ENCODE data around the gene TTC9C. TPM values are rescaled to one million over a fixed set of nuclear protein-coding genes. Genes with fewer than 3 reads are reported as not detected.
A peak's percentile ranks its signal among the peaks of the same experiment; 100 is the strongest.

TTC9C gene
- total RNA-seq, 1 experiment from 2014 or later: 37.4 TPM

GRCh38 chr11:62680825-62681240, 47.5 kb upstream of the TTC9C start:
- intact Hi-C loops (cut with micrococcal nuclease): loop anchor here (1.0 kb wide), 1 partner anchor 13 kb away; no protein-coding TSS in a partner anchor

GRCh38 chr11:62682518-62682917, 45.8 kb upstream of the TTC9C start:
- Histone ChIP-seq H3K27ac (ENCODE audit: low read length) (no peak overlapping the region), H3K4me3 (ENCODE audit: low read length) (no peak overlapping the region), H3K4me1 (ENCODE audit: insufficient read depth, low read length) (peaks cover 13% of the 10 kb centered on the region), H3F3A (ENCODE audit: low read length, unreplicated experiment) (peaks cover 5% of the 10 kb centered on the region), H3K9ac (ENCODE audit: low read length) (no peak overlapping the region), H4K20me1 (ENCODE audit: low read length) (no peaks in the 10 kb centered on the region), H3K4me2 (ENCODE audit: low read length) (no peak overlapping the region), H3K36me3 (ENCODE audit: low read depth, low read length) (no peaks in the 10 kb centered on the region; the same call in 1 of the 2 replicates), H3K9me2 (replicated peaks; ENCODE audit: low read length) (no peaks in the 10 kb centered on the region), H3K27me3 (ENCODE audit: low read length) (no peaks in the 10 kb centered on the region), H3K79me2 (ENCODE audit: low read length) (peaks cover 14% of the 10 kb centered on the region), H2AFZ (ENCODE audit: low read length) (no peak overlapping the region), H3K9me3 (ENCODE audit: low read length) (no peaks in the 10 kb centered on the region)
- ATAC-seq (no peak), DNase-seq (no peak)
- ChIA-PET POLR2A (ENCODE audit: unreplicated experiment) (interaction anchor here (0.6 kb wide), 1 partner anchor 580 kb away, joined by 17 read pairs; no protein-coding TSS in a partner anchor), CTCF (interaction anchor here (2.5 kb wide), 1 partner anchor 12 kb away, joined by 12 read pairs; no protein-coding TSS in a partner anchor)
- no TSS peak for BruUV-seq (replicated peaks)
- TF ChIP-seq CTCF (conservative IDR thresholded peaks at IDR 0.05; ENCODE audit: low read depth, low read length) (no peak), EZH2 (IDR thresholded peaks at IDR 0.05; ENCODE audit: low read length, unreplicated experiment) (no peak), EZH2phosphoT487 (IDR thresholded peaks at IDR 0.05; ENCODE audit: borderline replicate concordance, low read length) (no peak)
- intact Hi-C loops (cut with micrococcal nuclease): no loop called here

More at GRCh38 chr11:62680825-62681240, 47.5 kb upstream of the TTC9C start:
- Histone ChIP-seq H3K4me1 (ENCODE audit: insufficient read depth, low read length) (peaks cover 23% of the 10 kb centered on the region), H2AFZ (ENCODE audit: low read length) (peak overlapping the region; percentile 83), H4K20me1 (ENCODE audit: low read length) (no peaks in the 10 kb centered on the region), H3K27me3 (ENCODE audit: low read length) (no peaks in the 10 kb centered on the region), H3K36me3 (ENCODE audit: low read depth, low read length) (no peaks in the 10 kb centered on the region; the same call in 1 of the 2 replicates), H3K9me2 (replicated peaks; ENCODE audit: low read length) (no peaks in the 10 kb centered on the region), H3F3A (ENCODE audit: low read length, unreplicated experiment) (peaks cover 8% of the 10 kb centered on the region), H3K27ac (ENCODE audit: low read length) (no peak overlapping the region), H3K9ac (ENCODE audit: low read length) (no peak overlapping the region), H3K79me2 (ENCODE audit: low read length) (peaks cover 29% of the 10 kb centered on the region), H3K9me3 (ENCODE audit: low read length) (no peaks in the 10 kb centered on the region), H3K4me2 (ENCODE audit: low read length) (peak overlapping the region; percentile 16; the same call in 1 of the 2 replicates), H3K4me3 (ENCODE audit: low read length) (no peak overlapping the region)
- TF ChIP-seq CTCF (conservative IDR thresholded peaks at IDR 0.05; ENCODE audit: low read depth, low read length) (peak; percentile 76), EZH2phosphoT487 (IDR thresholded peaks at IDR 0.05; ENCODE audit: borderline replicate concordance, low read length) (no peak)
- ChIA-PET CTCF (interaction anchor here (0.5 to 2.5 kb wide), 11 partner anchors 12 to 286 kb away, joined by 3 to 12 read pairs (median 5); partner anchors contain the start of genes C11orf98, CSKMT and ZBTB3), POLR2A (ENCODE audit: unreplicated experiment) (interaction anchor here (0.6 to 1.1 kb wide), 2 partner anchors 10 to 24 kb away, joined by 3 to 19 read pairs; partner anchors contain the start of gene UQCC3)
- peak; percentile 85 for DNase-seq
- peak; percentile 89 for ATAC-seq
- BruUV-seq (replicated peaks): no TSS peak

Data from PC-3 (cell line).